ENCODE data around the gene TRIML1. TPM values are rescaled to one million over a fixed set of nuclear protein-coding genes. Genes with fewer than 3 reads are reported as not detected.

TRIML1 gene
- total RNA-seq, 1 experiment from 2014 or later = not detected

- Histone ChIP-seq H3K27me3 (ENCODE audit: insufficient read depth, low read length) (no peaks in the 10 kb centered on the region), H3K9me3 (ENCODE audit: control insufficient read depth in 1 of 2, insufficient read depth in 1 of 2, low read depth in 1 of 2, low read length in 2 of 2) (no peaks in the 10 kb centered on the region), H3K36me3 (ENCODE audit: control insufficient read depth in 1 of 2, insufficient read depth in 2 of 2, low read length in 2 of 2) (no peaks in the 10 kb centered on the region), H3K4me2 (ENCODE audit: low read length) (no peak overlapping the region), H2AFZ (ENCODE audit: low read depth, low read length, poor library complexity, severe bottlenecking) (no peak overlapping the region), H4K20me1 (ENCODE audit: insufficient read depth) (no peaks in the 10 kb centered on the region), H3K9me2 (ENCODE audit: insufficient read depth) (no peaks in the 10 kb centered on the region), H3K79me2 (ENCODE audit: insufficient read depth, low read length) (no peaks in the 10 kb centered on the region), H3K9ac (ENCODE audit: low read length) (no peak overlapping the region), H3K4me1 (ENCODE audit: control insufficient read depth in 1 of 2, insufficient read depth in 2 of 2, low read length in 2 of 2) (no peaks in the 10 kb centered on the region), H3K27ac (ENCODE audit: low read depth, low read length) (no peak overlapping the region), H3K4me3 (replicated peaks in 1 of 2; ENCODE audit: low read depth in 1 of 2, low read length in 2 of 2) (no peak overlapping the region)
- no peak for ATAC-seq
- TF ChIP-seq, protein P1, sequence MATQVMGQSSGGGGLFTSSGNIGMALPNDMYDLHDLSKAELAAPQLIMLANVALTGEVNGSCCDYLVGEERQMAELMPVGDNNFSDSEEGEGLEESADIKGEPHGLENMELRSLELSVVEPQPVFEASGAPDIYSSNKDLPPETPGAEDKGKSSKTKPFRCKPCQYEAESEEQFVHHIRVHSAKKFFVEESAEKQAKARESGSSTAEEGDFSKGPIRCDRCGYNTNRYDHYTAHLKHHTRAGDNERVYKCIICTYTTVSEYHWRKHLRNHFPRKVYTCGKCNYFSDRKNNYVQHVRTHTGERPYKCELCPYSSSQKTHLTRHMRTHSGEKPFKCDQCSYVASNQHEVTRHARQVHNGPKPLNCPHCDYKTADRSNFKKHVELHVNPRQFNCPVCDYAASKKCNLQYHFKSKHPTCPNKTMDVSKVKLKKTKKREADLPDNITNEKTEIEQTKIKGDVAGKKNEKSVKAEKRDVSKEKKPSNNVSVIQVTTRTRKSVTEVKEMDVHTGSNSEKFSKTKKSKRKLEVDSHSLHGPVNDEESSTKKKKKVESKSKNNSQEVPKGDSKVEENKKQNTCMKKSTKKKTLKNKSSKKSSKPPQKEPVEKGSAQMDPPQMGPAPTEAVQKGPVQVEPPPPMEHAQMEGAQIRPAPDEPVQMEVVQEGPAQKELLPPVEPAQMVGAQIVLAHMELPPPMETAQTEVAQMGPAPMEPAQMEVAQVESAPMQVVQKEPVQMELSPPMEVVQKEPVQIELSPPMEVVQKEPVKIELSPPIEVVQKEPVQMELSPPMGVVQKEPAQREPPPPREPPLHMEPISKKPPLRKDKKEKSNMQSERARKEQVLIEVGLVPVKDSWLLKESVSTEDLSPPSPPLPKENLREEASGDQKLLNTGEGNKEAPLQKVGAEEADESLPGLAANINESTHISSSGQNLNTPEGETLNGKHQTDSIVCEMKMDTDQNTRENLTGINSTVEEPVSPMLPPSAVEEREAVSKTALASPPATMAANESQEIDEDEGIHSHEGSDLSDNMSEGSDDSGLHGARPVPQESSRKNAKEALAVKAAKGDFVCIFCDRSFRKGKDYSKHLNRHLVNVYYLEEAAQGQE (IDR thresholded peaks at IDR 0.05; ENCODE audit: low read depth) = no peak
- TF ChIP-seq SIN3A (IDR thresholded peaks at IDR 0.05; ENCODE audit: low read depth) = no peak
- no peak for TF ChIP-seq EZH2 (IDR thresholded peaks at IDR 0.05)
- no peak for TF ChIP-seq ZBTB33 (IDR thresholded peaks at IDR 0.05; ENCODE audit: extremely low read depth, insufficient replicate concordance, low read length)
- TF ChIP-seq ELF1 (IDR thresholded peaks at IDR 0.05; ENCODE audit: borderline replicate concordance, low read depth) = no peak
- TF ChIP-seq ZFX (IDR thresholded peaks at IDR 0.05) = no peak
- no peak for TF ChIP-seq ATF3 (IDR thresholded peaks at IDR 0.05)
- TF ChIP-seq, protein P2, sequence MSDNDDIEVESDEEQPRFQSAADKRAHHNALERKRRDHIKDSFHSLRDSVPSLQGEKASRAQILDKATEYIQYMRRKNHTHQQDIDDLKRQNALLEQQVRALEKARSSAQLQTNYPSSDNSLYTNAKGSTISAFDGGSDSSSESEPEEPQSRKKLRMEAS (IDR thresholded peaks at IDR 0.05) = no peak
- TF ChIP-seq TCF7L2 (IDR thresholded peaks at IDR 0.05; ENCODE audit: borderline replicate concordance, extremely low read depth, insufficient read depth, insufficient read length) = no peak
- no peak for TF ChIP-seq RAD21 (IDR thresholded peaks at IDR 0.05; ENCODE audit: low read depth)
- no peak for TF ChIP-seq FOSL1 (IDR thresholded peaks at IDR 0.05; ENCODE audit: low read depth)
- no peak for TF ChIP-seq EZH2phosphoT487 (IDR thresholded peaks at IDR 0.05; ENCODE audit: borderline replicate concordance)
- no peak for TF ChIP-seq ZNF274 (IDR thresholded peaks at IDR 0.05; ENCODE audit: low read depth, low read length)
- no peak for TF ChIP-seq SP1 (IDR thresholded peaks at IDR 0.05; ENCODE audit: low read depth)
- no peak for TF ChIP-seq CTCF (IDR thresholded peaks at IDR 0.05 in 2 of 3, conservative IDR thresholded peaks at IDR 0.05 in 1 of 3; ENCODE audit: borderline replicate concordance in 1 of 3, insufficient read depth in 1 of 3, low read depth in 2 of 3, low read length in 2 of 3)
- TF ChIP-seq POLR2A (IDR thresholded peaks at IDR 0.05; ENCODE audit: borderline replicate concordance, extremely low read depth, insufficient read depth, insufficient read length) = no peak
- no peak for TF ChIP-seq JUND (IDR thresholded peaks at IDR 0.05)
- TF ChIP-seq CEBPB (IDR thresholded peaks at IDR 0.05; ENCODE audit: low read depth) = no peak
- intact Hi-C loops (cut with micrococcal nuclease) = no loop called here
- DNase-seq (ENCODE audit: low read depth, low spot score) = no peak
- ChIA-PET POLR2A (no interaction called here), CTCF (no interaction called here), RAD21 (ENCODE audit: low non-redundant PET in 1 of 2, low total read pairs in 2 of 2, uncharacterized antibody in 2 of 2, unreplicated experiment in 2 of 2) (no interaction called here)
- no TSS peak for BruUV-seq (replicated peaks)
Observed at GRCh38 chr4:188145601-188146000, 6.4 kb downstream of the TRIML1 start.

All from HCT116 (cell line).